ENCODE results near the gene C17orf75. TPM values are rescaled to one million over a fixed set of nuclear protein-coding genes. Genes with fewer than 3 reads are reported as not detected.
"Not testable (repeated sequence)": the region's sequence is repeated elsewhere in the genome, so short reads cannot be mapped to it uniquely, and the experiment has no call there.

The C17orf75 gene, protein sequence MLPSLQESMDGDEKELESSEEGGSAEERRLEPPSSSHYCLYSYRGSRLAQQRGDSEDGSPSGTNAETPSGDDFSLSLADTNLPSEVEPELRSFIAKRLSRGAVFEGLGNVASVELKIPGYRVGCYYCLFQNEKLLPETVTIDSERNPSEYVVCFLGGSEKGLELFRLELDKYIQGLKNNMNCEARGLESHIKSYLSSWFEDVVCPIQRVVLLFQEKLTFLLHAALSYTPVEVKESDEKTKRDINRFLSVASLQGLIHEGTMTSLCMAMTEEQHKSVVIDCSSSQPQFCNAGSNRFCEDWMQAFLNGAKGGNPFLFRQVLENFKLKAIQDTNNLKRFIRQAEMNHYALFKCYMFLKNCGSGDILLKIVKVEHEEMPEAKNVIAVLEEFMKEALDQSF
- 13.7 TPM for polyA plus RNA-seq (2012; ENCODE audit: low read depth, missing spikeins)

DNA sequence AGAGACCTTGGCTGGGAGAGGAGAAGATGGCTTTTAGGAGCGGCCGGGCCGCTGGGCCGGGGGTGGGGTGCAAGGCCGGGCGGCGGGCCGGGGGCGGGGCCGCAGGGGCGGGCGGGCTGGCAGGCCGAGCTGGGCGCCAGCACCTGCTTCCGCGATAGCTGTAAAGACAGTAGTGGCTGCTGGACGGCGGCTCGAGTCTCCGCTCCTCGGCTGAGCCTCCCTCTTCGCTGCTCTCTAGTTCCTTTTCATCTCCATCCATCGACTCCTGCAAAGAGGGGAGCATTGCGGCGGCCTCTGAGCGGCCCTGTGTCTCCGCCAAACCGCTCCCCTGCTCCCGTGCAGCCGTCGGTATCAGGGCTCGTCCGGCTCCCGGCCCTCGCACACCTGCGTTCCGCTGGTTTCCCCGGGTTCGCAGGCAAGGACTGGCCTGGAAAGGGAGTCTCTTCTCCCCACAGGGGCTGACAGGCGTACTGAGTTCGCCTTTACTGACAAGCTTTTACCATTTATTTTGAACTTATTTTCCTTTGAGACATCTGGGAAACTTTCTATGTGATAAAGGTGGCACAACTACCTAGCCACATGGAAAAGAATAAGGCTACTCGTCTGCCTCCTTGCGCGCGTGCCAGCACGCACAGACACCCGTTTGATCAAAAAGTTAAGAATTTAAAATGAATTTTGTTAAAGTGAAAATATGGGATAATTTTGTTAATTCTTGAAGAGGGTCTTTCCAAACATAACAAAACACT, at the start of gene C17orf75:
Gene C17orf75 (minus strand): TSS at position 317 of the 746 bp plus-strand sequence. CDS start 34 bp downstream, at position 283.
- FAIRE-seq: peak; percentile 76
- TF ChIP-seq SPI1 (IDR thresholded peaks at IDR 0.05; ENCODE audit: low read depth, low read length) (no peak), TAF1 (IDR thresholded peaks at IDR 0.05; ENCODE audit: low read depth, low read length) (peak; percentile 94), POLR2AphosphoS5 (IDR thresholded peaks at IDR 0.05; ENCODE audit: low read depth, low read length) (peak; percentile 76), POU2F2 (IDR thresholded peaks at IDR 0.05; ENCODE audit: low read depth, low read length) (peak; percentile 93), POLR2A (IDR thresholded peaks at IDR 0.05; ENCODE audit: low read depth, low read length) (peak; percentile 77), PAX5 (IDR thresholded peaks at IDR 0.05; ENCODE audit: insufficient read depth, low read length, severe bottlenecking) (peak; percentile 55)
- DNase-seq (ENCODE audit: insufficient read length, low spot score): peak; percentile 60

DNA sequence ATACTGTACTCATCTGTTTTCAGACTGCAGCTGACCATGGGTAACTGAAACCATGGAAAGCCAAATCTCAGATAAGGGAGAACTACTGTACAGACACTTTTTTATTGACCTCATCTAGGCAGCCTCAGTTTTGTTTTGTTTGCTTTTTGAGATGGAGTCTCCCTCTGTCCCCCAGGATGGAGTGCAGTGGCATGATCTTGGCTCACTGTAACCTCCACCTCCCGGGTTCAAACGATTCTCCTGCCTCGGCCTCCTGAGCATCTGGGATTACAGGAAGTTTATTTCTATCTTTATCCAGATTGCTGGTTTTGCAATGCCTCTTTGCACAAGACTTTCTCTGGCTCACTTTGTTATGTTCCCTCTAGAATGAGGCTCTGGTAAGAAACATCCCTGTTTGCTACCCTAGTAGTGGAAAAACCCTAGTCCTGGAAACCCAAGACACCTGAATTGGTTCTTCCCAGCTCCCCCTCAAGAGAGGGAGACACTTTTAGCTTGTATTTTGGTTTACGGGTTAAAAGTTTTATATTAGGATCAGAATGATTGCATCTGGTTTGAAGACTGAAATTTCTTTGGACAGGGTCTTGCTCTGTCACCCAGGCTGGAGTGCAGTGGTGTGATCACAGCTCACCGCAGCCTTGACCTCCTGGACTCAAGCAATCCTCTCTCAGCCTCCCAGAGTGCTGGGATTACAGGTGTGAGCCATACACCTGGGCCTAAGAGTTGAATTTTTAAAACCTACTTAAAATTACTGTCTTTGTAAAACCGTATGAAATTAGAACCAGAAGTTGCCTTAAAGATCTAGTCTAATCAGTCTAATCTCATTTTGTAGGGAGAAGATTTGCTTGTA, 46.9 kb upstream of the C17orf75 start:
- FAIRE-seq (no peak), DNase-seq (ENCODE audit: insufficient read length, low spot score) (no peak)
- TF ChIP-seq PAX5 (IDR thresholded peaks at IDR 0.05; ENCODE audit: insufficient read depth, low read length, severe bottlenecking) (no peak), POU2F2 (IDR thresholded peaks at IDR 0.05; ENCODE audit: low read depth, low read length) (no peak), POLR2A (IDR thresholded peaks at IDR 0.05; ENCODE audit: low read depth, low read length) (no peak), TAF1 (IDR thresholded peaks at IDR 0.05; ENCODE audit: low read depth, low read length) (no peak), POLR2AphosphoS5 (IDR thresholded peaks at IDR 0.05; ENCODE audit: low read depth, low read length) (no peak), SPI1 (IDR thresholded peaks at IDR 0.05; ENCODE audit: low read depth, low read length) (no peak)

DNA sequence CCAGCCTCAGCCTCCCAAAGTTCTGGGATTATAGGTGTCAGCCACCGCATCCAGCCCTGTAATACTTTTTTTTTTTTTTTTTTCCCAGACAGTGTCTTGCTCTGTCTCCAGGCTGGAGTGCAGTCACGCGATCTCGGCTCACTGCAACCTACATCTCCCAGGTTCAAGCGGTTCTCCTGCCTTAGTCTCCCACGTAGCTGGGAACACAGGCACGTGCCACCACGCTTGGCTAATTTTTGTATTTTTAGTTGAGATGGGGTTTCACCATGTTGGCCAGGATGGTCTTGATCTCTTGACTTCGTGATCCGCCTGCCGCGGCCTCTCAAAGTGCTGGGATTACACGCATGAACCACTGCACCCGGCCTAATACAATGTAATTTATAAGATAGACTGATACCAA, 46.2 kb upstream of the C17orf75 start:
- DNase-seq (ENCODE audit: insufficient read length, low spot score); FAIRE-seq: not testable (repeated sequence)

DNA sequence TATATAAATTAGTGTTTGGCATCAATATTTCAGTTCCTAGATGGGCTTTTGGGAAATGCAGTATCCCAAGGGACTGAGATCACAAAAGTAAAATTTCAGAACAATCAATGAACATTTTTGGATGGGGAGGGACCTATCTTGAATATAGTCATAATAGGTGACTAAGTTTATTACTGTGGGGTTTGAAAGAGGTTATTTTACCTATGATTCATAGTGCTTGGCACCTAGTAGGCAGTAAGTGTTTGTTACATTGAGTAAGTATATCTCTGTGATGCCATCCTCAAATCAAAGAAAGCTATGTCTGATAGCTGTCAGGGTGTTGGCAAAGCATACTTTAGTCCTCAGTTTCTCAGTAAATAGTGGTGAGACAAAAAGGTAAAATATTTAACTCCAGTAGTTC, 44.9 kb upstream of the C17orf75 start:
- no peak for TF ChIP-seq PAX5 (IDR thresholded peaks at IDR 0.05; ENCODE audit: insufficient read depth, low read length, severe bottlenecking)
- TF ChIP-seq POLR2AphosphoS5 (IDR thresholded peaks at IDR 0.05; ENCODE audit: low read depth, low read length): no peak
- no peak for TF ChIP-seq POU2F2 (IDR thresholded peaks at IDR 0.05; ENCODE audit: low read depth, low read length)
- FAIRE-seq: no peak
- DNase-seq (ENCODE audit: insufficient read length, low spot score): no peak

DNA sequence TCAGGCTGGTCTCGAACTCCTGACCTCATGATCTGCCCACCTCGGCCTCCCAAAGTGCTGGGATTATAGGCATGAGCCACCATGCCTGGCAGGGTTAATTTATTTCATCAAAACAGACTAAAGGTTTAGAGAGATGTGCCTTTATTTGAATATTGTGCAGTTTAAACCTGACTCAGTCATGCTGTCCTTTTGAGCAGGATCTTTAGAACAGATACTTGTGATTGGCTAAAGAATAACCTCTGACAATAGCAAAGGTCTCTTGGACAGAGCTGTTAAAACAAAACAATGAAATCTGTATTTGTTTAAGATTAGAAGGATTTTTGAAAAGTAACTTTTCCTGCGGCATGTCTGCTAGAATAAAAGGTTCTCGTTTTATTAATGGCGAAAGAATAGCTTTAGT, 44.0 kb upstream of the C17orf75 start:
- no peak for FAIRE-seq
- TF ChIP-seq POLR2A (IDR thresholded peaks at IDR 0.05; ENCODE audit: low read depth, low read length): no peak
- TF ChIP-seq POU2F2 (IDR thresholded peaks at IDR 0.05; ENCODE audit: low read depth, low read length): no peak
- TF ChIP-seq SPI1 (IDR thresholded peaks at IDR 0.05; ENCODE audit: low read depth, low read length): no peak
- TF ChIP-seq PAX5 (IDR thresholded peaks at IDR 0.05; ENCODE audit: insufficient read depth, low read length, severe bottlenecking): no peak
- TF ChIP-seq POLR2AphosphoS5 (IDR thresholded peaks at IDR 0.05; ENCODE audit: low read depth, low read length): no peak
- TF ChIP-seq TAF1 (IDR thresholded peaks at IDR 0.05; ENCODE audit: low read depth, low read length): no peak
- no peak for DNase-seq (ENCODE audit: insufficient read length, low spot score)

DNA sequence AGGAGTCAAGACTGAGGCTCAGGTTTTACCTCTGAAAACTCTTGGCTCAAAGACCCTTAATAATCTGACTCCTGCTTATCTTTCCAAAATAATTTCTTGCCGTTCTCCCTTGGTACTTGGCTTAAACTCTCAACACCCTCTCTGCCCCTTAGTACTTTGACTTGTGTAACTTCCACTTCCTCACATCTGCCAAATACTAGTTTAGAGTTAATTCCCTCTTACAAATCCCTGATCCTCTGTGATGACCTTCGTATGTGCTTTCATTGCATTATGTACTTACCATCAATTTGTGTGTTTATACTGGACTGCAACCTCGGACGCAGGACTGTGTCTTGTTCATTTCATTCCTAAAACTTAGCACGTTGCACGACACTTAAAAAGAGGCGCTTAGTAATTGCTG, 43.1 kb upstream of the C17orf75 start:
- TF ChIP-seq SPI1 (IDR thresholded peaks at IDR 0.05; ENCODE audit: low read depth, low read length) (no peak), POU2F2 (IDR thresholded peaks at IDR 0.05; ENCODE audit: low read depth, low read length) (no peak), POLR2AphosphoS5 (IDR thresholded peaks at IDR 0.05; ENCODE audit: low read depth, low read length) (no peak), PAX5 (IDR thresholded peaks at IDR 0.05; ENCODE audit: insufficient read depth, low read length, severe bottlenecking) (no peak), TAF1 (IDR thresholded peaks at IDR 0.05; ENCODE audit: low read depth, low read length) (no peak), POLR2A (IDR thresholded peaks at IDR 0.05; ENCODE audit: low read depth, low read length) (no peak; the same call in 1 of the 2 replicates)
- FAIRE-seq (no peak), DNase-seq (ENCODE audit: insufficient read length, low spot score) (no peak)

DNA sequence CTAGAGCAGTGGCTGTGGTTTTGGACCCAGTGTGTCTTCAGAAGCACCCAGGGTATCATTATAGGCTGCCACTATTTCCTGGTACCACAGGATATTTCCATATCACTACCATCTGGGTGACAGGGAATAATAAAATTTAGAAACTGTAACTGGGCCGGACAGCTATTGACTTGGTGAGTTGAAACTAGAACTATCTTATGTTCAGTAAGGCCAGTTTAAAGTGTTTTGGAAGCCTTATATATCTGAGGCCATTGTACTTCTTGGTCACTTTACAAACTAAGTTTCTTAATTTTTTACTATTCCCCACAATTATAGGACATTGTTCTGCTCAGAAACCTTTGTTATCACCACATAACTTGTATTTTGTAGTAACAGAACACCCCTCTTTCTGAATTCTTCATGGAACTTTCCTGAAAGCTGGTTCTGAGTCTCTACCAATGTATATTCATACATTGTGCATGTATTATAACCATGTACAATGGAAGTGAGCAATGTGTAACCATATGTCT, 42.0 kb upstream of the C17orf75 start:
- FAIRE-seq (no peak), DNase-seq (ENCODE audit: insufficient read length, low spot score) (no peak)
- peak; percentile 34; the same call in 1 of the 2 replicates for TF ChIP-seq POLR2A (IDR thresholded peaks at IDR 0.05; ENCODE audit: low read depth, low read length)
- no peak for TF ChIP-seq TAF1 (IDR thresholded peaks at IDR 0.05; ENCODE audit: low read depth, low read length)

DNA sequence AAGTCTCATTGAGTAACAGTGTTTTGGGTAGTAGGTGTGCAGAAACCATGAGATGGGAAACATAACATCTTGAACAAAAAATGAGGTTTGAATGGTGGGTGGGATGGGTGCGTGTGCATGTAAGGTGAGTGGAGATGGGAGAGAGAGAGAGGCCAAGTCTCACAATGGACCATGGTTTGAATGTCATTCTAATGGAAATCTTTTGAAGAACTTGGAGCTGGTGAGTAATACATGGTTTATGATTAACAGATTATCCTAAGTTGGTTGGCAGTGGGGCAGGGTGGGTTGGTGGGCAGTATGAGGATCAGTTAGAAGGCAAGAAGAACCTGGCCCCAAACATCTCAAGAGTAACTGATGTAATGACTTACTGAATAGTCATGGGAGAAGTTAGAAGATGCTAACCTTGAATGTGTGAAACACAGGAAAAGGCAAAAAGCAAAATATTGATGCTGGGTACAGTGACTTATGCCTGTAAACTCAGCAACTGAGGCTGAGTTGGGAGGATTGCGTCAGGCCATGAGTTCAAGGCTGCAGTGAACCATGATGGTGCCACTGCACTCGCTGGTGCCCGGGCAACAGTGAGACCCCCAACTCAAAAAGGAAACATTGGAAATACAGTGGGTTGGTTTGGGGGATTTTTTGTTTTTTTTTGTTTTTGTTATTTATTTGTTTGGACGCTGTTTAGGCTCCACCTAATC, 40.7 kb upstream of the C17orf75 start:
- FAIRE-seq (no peak), DNase-seq (ENCODE audit: insufficient read length, low spot score) (no peak)
- TF ChIP-seq TAF1 (IDR thresholded peaks at IDR 0.05; ENCODE audit: low read depth, low read length) (no peak), SPI1 (IDR thresholded peaks at IDR 0.05; ENCODE audit: low read depth, low read length) (no peak), PAX5 (IDR thresholded peaks at IDR 0.05; ENCODE audit: insufficient read depth, low read length, severe bottlenecking) (no peak), POU2F2 (IDR thresholded peaks at IDR 0.05; ENCODE audit: low read depth, low read length) (peak; percentile 62; the same call in 1 of the 2 replicates), POLR2A (IDR thresholded peaks at IDR 0.05; ENCODE audit: low read depth, low read length) (peak; percentile 68; the same call in 1 of the 2 replicates), POLR2AphosphoS5 (IDR thresholded peaks at IDR 0.05; ENCODE audit: low read depth, low read length) (peak; percentile 77; the same call in 1 of the 2 replicates)

Measured in GM12891 (cell line).